ENCODE results near the gene GPC6.

The GPC6 gene

DNA sequence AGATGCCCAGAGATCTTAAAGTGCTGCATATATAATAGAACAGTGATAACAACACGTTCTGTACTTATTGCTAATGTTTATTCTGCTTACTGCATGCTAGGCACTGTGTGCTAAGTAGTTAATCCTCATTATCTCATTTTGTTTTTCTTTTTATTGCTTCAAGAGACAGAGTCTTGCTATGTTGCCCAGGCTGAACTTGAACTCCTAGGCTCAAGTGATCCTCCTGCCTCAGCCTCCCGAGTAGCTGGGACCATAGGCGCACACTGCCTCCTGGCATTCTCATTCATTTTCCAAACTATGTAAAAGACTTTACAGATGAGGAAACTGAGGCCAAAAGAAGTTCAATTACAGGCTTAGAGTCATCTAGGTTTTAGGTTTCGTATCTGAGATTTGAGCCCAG is 548.4 kb downstream of the GPC6 start:
- no peaks in the 10 kb centered on the region for H3K27me3 ChIP-seq (ENCODE audit: insufficient read depth, poor library complexity, severe bottlenecking)
- TF ChIP-seq POLR2AphosphoS5 (IDR thresholded peaks at IDR 0.05; ENCODE audit: low read depth) (no peak), GABPA (IDR thresholded peaks at IDR 0.05; ENCODE audit: low read depth) (no peak)
- H3K4me3 ChIP-seq (replicated peaks; ENCODE audit: insufficient read depth, low read length), result no peak overlapping the region
- H3K27ac ChIP-seq (replicated peaks), result no peak overlapping the region
- no peak for DNase-seq (ENCODE audit: low read depth in 1 of 2, low spot score in 1 of 2)

GRCh38 chr13:93775507-93776108 is 549.0 kb downstream of the GPC6 start:
- H3K27me3 ChIP-seq (ENCODE audit: insufficient read depth, poor library complexity, severe bottlenecking), result no peaks in the 10 kb centered on the region
- H3K4me3 ChIP-seq (replicated peaks; ENCODE audit: insufficient read depth, low read length), result no peak overlapping the region
- no peak for DNase-seq (ENCODE audit: low read depth in 1 of 2, low spot score in 1 of 2)
- H3K27ac ChIP-seq (replicated peaks), result no peak overlapping the region
- TF ChIP-seq, protein P1, sequence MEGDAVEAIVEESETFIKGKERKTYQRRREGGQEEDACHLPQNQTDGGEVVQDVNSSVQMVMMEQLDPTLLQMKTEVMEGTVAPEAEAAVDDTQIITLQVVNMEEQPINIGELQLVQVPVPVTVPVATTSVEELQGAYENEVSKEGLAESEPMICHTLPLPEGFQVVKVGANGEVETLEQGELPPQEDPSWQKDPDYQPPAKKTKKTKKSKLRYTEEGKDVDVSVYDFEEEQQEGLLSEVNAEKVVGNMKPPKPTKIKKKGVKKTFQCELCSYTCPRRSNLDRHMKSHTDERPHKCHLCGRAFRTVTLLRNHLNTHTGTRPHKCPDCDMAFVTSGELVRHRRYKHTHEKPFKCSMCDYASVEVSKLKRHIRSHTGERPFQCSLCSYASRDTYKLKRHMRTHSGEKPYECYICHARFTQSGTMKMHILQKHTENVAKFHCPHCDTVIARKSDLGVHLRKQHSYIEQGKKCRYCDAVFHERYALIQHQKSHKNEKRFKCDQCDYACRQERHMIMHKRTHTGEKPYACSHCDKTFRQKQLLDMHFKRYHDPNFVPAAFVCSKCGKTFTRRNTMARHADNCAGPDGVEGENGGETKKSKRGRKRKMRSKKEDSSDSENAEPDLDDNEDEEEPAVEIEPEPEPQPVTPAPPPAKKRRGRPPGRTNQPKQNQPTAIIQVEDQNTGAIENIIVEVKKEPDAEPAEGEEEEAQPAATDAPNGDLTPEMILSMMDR (IDR thresholded peaks at IDR 0.05; ENCODE audit: insufficient read depth, low read length), result no peak
- TF ChIP-seq POLR2AphosphoS5 (IDR thresholded peaks at IDR 0.05; ENCODE audit: low read depth), result no peak
- TF ChIP-seq REST (IDR thresholded peaks at IDR 0.05; ENCODE audit: insufficient replicate concordance, low read depth), result no peak
- TF ChIP-seq GABPA (IDR thresholded peaks at IDR 0.05; ENCODE audit: low read depth), result no peak
- no peak for TF ChIP-seq SPI1 (IDR thresholded peaks at IDR 0.05; ENCODE audit: borderline replicate concordance, low read depth)

DNA sequence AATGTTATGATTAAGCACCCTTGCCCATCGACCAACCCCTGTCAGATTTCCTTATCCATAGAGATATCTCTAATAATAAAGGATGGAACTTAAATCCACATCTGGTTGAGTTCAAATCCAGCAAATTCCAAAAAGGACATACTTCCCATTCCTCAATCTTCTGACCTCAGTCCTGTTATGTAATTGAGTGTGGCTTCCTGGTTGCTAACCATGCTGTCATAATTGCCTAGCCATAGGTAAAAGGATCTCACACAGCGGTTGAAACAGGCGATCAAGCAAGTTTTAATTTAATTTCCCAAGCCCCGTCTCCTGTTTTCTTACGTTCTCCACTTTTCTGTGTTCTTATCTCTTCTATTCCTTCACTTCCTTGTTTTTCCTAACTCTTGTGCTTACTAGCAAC is 550.3 kb downstream of the GPC6 start:
- no peak for TF ChIP-seq REST (IDR thresholded peaks at IDR 0.05; ENCODE audit: insufficient replicate concordance, low read depth)
- H3K27ac ChIP-seq (replicated peaks), result no peak overlapping the region

GRCh38 chr13:93777504-93777903 is 550.9 kb downstream of the GPC6 start:
- Histone ChIP-seq H3K27me3 (ENCODE audit: insufficient read depth, poor library complexity, severe bottlenecking) (no peaks in the 10 kb centered on the region), H3K4me3 (replicated peaks; ENCODE audit: insufficient read depth, low read length) (no peak overlapping the region), H3K27ac (replicated peaks) (no peak overlapping the region)
- no peak for DNase-seq (ENCODE audit: low read depth in 1 of 2, low spot score in 1 of 2)
- TF ChIP-seq POLR2AphosphoS5 (IDR thresholded peaks at IDR 0.05; ENCODE audit: low read depth), result no peak
- TF ChIP-seq GABPA (IDR thresholded peaks at IDR 0.05; ENCODE audit: low read depth), result no peak
- no peak for TF ChIP-seq REST (IDR thresholded peaks at IDR 0.05; ENCODE audit: insufficient replicate concordance, low read depth)
- TF ChIP-seq, protein P1 (IDR thresholded peaks at IDR 0.05; ENCODE audit: insufficient read depth, low read length), result no peak
- no peak for TF ChIP-seq SPI1 (IDR thresholded peaks at IDR 0.05; ENCODE audit: borderline replicate concordance, low read depth)

More for the DNA sequence above, 550.3 kb downstream of the GPC6 start:
- H3K27me3 ChIP-seq (ENCODE audit: insufficient read depth, poor library complexity, severe bottlenecking), result no peaks in the 10 kb centered on the region
- no peak overlapping the region for H3K4me3 ChIP-seq (replicated peaks; ENCODE audit: insufficient read depth, low read length)
- DNase-seq (ENCODE audit: low read depth in 1 of 2, low spot score in 1 of 2), result no peak

Measured in HL-60 (cell line).